ENCODE measurements around the gene ROBO3.

DNA sequence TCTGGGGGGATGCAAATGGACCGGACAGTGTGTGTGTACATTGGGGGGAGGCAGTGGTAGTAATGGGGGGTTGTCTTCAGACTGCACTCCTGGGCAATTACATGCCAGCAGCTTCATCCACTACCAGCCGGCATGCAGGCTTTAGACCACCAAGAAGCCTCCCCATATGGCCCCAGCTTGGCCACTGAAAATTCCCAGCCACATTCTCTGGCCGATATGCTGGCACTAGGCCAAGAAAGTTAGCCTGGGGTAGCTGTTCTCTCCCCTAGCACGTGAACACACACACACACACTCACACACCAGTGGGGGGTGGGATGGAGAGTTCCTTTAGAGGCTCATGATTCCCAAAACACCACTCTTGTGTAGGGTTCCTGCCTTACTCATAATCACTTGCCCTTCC lies 3.6 kb upstream of the ROBO3 start:
- TF ChIP-seq, protein P1, sequence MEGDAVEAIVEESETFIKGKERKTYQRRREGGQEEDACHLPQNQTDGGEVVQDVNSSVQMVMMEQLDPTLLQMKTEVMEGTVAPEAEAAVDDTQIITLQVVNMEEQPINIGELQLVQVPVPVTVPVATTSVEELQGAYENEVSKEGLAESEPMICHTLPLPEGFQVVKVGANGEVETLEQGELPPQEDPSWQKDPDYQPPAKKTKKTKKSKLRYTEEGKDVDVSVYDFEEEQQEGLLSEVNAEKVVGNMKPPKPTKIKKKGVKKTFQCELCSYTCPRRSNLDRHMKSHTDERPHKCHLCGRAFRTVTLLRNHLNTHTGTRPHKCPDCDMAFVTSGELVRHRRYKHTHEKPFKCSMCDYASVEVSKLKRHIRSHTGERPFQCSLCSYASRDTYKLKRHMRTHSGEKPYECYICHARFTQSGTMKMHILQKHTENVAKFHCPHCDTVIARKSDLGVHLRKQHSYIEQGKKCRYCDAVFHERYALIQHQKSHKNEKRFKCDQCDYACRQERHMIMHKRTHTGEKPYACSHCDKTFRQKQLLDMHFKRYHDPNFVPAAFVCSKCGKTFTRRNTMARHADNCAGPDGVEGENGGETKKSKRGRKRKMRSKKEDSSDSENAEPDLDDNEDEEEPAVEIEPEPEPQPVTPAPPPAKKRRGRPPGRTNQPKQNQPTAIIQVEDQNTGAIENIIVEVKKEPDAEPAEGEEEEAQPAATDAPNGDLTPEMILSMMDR (IDR thresholded peaks at IDR 0.05; ENCODE audit: insufficient read depth, low read length, poor library complexity, severe bottlenecking): no peak
- TF ChIP-seq EZH2phosphoT487 (conservative IDR thresholded peaks at IDR 0.05; ENCODE audit: low read length): no peak
